ENCODE results near the gene RIOK2. TPM values are rescaled to one million over a fixed set of nuclear protein-coding genes. Genes with fewer than 3 reads are reported as not detected.

The RIOK2 gene
- total RNA-seq, 1 donor from 2014 or later: 29.4 TPM

DNA sequence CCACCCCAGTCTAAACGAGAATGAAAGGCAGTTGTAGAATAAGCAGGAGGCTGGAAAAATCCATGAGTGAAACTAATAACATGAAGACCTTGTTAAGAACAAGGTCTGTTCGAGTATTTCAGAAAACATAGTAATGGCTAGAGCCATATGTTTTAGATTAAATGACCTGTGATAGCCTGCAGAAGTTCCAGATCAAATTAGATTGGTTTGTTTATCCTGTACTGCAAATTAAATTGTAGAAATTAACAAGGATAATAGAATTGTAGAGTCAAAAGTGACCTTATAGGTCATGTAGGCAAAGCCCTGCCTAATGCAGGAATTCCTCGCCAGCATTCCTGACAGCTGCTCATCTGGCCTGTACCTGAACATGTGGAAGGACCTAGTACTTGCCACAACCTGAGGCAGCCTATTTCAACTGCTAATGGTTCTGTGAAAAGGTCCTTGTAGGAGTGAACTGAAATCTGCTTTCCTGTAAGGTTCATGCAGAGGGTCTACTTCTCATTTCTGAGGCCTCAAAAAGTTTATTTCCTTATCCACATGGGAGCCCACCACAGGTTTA lies 57.8 kb downstream of the RIOK2 start:
- no peak for DNase-seq (ENCODE audit: low read depth, low spot score)

DNA sequence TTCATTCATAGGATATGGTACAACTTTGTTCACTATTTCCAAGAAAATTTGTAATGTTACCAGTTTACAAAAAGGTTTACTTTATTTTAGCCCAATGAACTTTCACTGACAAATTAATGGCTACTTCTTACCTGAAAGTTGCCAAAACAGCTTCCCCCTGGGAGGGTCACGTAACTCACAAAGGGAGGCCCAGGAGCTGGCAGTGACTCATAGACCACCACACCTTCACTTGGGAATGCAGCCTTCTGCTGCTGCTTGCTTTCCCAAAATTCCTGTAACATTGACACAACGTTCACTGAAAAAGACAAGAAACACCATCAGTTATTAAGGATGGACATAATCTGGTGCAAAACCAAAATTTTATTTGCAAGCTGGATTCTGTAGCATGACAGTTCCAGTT lies 58.7 kb downstream of the RIOK2 start:
- no peak for DNase-seq (ENCODE audit: low read depth, low spot score)

DNA sequence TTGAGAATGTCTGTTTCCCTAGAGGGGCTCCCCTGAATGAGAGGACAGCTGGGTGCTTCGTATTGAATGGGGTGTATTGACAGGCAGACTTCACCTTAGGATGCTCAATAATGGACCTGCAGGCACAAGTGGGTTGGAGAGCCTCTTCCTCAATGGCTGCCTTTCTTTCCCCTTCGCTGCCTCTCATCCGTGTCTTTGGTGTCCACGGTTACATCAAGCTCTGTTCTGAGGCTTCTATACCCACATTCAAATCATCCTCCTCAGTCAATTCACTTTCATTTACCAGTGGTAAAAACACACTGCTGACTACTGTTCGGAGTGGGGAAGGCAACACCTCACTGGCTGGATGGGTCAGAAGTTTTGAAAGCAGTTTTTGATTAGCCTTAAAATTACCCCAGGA lies 61.2 kb downstream of the RIOK2 start:
- DNase-seq (ENCODE audit: low read depth, low spot score): no peak

DNA sequence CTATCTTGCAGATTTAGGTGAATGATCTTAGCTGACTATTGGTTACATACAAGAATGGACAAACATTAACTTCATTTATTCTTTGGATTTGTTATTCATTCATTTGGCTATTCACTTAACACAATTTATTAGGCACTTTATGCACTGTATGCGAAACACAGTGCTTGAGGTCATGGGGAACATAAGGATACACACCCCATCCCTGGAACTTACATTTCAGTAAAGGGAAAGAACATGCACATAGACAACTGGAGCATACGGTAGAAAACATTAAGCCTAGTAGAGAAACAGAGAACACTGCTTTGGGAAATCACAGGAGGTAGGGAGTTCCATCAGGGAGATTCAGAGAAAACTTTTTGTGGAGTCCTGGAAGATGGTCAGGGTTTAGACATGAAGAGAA lies 62.9 kb downstream of the RIOK2 start:
- no peak for DNase-seq (ENCODE audit: low read depth, low spot score)

DNA sequence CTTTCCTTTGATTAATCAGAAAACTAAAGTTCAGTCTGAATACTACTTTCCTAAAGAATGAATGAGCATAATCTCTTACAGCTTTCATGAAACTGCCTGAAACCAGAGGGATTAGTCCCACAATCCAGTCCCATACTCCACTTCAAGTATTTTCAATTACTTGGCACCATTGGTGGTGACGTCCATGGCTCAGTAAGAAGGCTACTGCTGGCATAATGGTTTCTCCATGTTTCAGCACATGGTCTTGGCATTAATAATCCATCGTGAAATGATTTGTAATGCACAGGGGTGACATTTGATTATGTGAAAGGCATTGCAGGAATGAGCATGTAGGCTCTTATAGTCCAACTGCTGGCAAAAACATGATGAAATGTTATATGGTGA lies 64.0 kb downstream of the RIOK2 start:
- no peak for DNase-seq (ENCODE audit: low read depth, low spot score)

DNA sequence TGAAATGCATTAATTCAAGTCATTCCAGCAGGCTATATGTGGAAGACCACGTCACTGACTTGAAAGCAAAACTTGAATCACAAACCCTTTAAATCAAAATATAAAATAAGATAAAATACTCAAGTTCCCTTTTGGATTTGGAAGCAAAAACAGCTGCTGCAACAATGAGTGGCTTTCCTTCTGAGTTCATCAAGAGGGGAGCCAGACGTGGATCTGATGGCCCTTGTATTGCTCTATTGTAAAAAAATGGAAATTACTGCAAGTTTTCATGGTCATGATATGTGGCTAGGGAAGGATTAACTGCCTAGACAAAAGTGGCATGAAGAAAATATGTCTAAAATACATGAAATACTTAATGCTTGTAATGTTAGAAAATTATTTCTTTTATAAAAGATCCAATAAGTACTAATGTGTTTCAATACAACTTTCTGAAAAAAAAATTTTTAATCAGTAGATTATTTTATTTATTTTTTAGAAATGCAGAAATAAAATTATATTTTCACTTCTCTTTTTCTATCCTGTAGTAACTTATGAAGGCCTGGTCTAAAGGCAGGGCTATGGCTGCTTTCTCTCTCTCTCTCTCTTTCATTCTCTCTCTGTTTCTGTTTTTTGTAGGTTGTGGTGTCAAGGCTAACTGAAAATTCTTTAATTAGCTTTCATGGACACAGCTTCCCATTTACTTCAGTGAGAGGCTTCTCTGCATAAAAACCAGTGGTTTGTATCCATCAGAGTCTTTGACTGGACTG lies 64.6 kb downstream of the RIOK2 start:
- no peak for DNase-seq (ENCODE audit: low read depth, low spot score)

DNA sequence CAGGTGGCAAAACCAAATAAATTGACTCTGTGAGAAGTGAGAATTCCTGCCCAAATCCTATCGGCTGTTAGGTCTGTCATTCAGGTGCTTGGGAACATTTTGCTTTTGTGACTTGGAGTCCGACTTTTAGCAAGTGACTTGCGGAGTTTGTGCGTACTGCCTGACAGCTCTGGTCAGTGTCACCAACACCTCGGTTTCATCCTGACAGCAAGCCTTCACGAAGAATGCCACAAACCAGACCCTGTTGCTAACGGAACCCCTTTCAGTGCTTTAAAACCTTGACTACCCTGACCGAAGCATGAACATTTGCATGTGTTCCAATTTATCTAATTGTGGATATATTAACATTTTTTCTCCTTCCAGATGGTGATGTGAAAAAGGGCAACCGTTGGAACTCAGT lies 67.1 kb downstream of the RIOK2 start:
- DNase-seq (ENCODE audit: low read depth, low spot score): no peak

DNA sequence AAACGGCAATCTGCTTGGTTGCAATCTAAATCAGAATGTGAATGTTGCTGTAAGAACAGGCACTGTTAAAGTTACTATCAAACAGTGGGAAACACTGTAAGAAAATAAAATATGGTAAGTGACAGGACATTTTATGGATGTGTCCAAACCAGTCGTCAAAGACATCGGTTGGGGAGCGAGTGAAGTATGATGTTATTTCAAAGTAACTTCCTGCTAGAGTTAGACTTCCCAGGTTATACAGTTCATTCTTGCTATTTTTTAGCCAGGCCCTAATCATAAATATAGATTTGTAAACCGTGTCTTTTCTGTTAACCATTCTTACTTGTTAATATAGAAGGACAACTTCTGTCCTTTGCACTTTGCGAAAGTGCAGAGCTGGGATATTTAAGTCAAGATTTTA lies 70.8 kb downstream of the RIOK2 start:
- no peak for DNase-seq (ENCODE audit: low read depth, low spot score)

DNA sequence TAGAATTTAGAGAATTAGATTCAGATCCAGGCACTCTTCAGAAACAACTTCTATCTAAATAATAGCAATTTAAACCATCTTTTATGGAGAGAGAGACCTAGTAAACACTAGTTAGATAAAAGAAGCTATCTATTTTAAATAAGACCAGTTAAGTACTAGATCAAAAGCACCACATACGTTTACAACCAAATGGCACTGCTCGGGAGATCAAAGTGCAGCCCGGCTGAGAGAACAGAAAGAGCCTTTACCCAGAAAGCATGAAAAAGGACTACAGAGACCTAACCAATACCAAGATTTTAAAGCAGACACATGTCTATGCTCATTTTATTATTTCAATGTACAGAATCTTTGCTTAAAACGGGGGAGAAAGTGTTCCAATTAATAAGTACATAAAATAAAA lies 71.4 kb downstream of the RIOK2 start:
- DNase-seq (ENCODE audit: low read depth, low spot score): no peak

DNA sequence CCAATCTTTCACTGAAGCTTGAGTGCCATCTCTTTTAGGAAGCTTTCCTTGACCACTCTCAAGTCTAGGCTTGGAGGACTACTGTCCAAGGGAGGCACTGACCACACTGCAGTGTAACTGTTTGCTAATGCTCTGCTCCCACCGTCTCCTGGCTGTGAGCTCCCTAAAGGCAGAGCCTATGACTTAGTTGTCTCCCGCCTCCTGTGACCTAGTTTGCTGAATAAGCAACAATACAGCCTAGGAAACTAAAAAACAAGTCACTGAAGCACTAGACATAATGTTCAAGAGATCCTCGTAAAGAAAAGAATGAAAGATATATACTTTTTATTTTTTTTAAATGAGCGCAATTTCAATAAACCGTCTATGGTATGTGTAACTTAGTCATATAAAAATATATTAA lies 72.0 kb downstream of the RIOK2 start:
- no peak for DNase-seq (ENCODE audit: low read depth, low spot score)

Other genes starting within 250 kb of the RIOK2 start
- 29.1 and 45.6 TPM in 2 replicates for gene LNPEP, start 247.2 kb downstream of the RIOK2 start, total RNA-seq
- not detected in 2 replicates for gene LIX1, start 40.6 kb downstream of the RIOK2 start, total RNA-seq